CD4-positive, CD25-positive, alpha-beta regulatory T cell (primary cell): ENCODE results near the gene GPR45. TPM values are rescaled to one million over a fixed set of nuclear protein-coding genes. Genes with fewer than 3 reads are reported as not detected.

Experiments
- ATAC-seq, 2 donors: fragments of 150-1000 bp; cut with Tn5 transposase; one replicate each; pipeline ENCODE4 v1.10.0; 2021; ENCODE audit warnings: low read depth in 2 of 2, moderate number of reproducible peaks in 2 of 2, moderate library complexity in 1 of 2
- DNase-seq, 3 donors: peaks; one replicate each; pipeline versions ENCODE4 v3.0.0 to v3.0.0-alpha.2; 2012 to 2022; ENCODE audit warnings: mixed read lengths in 1 of 3
- H3K27ac ChIP-seq: one replicate; pipeline ENCODE4 v1.7.0; 2013; ENCODE audit warnings: mild to moderate bottlenecking, low read length; ENCODE audit not compliant: insufficient read depth, poor library complexity, severe bottlenecking
- H3K27me3 ChIP-seq: one replicate; pipeline ENCODE4 v1.7.0; 2013; ENCODE audit warnings: low read length; ENCODE audit not compliant: control insufficient read depth, insufficient read depth
- H3K36me3 ChIP-seq: one replicate; pipeline ENCODE4 v1.7.0; 2013; ENCODE audit warnings: mild to moderate bottlenecking, low read length, moderate library complexity; ENCODE audit not compliant: control insufficient read depth, insufficient read depth
- H3K4me1 ChIP-seq: 2 replicates; pipeline ENCODE4 v1.7.0; 2013; ENCODE audit warnings: mild to moderate bottlenecking, low read length; ENCODE audit not compliant: insufficient read depth, control insufficient read depth, poor library complexity, severe bottlenecking
- H3K4me3 ChIP-seq: one replicate; pipeline ENCODE4 v1.7.0; 2013; ENCODE audit warnings: low read depth, mild to moderate bottlenecking, low read length, moderate library complexity
- H3K9me3 ChIP-seq, 2 experiments: 1 replicate in 1 of 2; 2 replicates in 1 of 2; pipeline ENCODE4 v1.7.0; 2013; ENCODE audit warnings: low read length in 2 of 2, mild to moderate bottlenecking in 1 of 2, moderate library complexity in 1 of 2; ENCODE audit not compliant: control insufficient read depth in 2 of 2
- H3K27ac Mint-ChIP-seq, 3 donors: one replicate each; pipeline ENCODE4 v1.8.0; 2020 to 2022; ENCODE audit warnings: mild to moderate bottlenecking in 3 of 3, mixed read lengths in 3 of 3, moderate library complexity in 2 of 3
- H3K27me3 Mint-ChIP-seq: one replicate; pipeline ENCODE4 v1.8.0; 2022; ENCODE audit warnings: mild to moderate bottlenecking, mixed read lengths
- H3K36me3 Mint-ChIP-seq: one replicate; pipeline ENCODE4 v1.8.0; 2020; ENCODE audit warnings: mixed read lengths
- H3K4me1 Mint-ChIP-seq, 4 donors: one replicate each; pipeline ENCODE4 v1.8.0; 2020 to 2022; ENCODE audit warnings: mixed read lengths in 4 of 4, mild to moderate bottlenecking in 1 of 4
- H3K4me3 Mint-ChIP-seq, 4 donors: one replicate each; pipeline ENCODE4 v1.8.0; 2020 to 2022; ENCODE audit warnings: mild to moderate bottlenecking in 4 of 4, mixed read lengths in 4 of 4, moderate library complexity in 3 of 4
- H3K9me3 Mint-ChIP-seq, 7 donors: one replicate each; pipeline ENCODE4 v1.8.0; 2020 to 2022; ENCODE audit warnings: mixed read lengths in 7 of 7, mild to moderate bottlenecking in 3 of 7, moderate library complexity in 2 of 7
- polyA plus RNA-seq, 4 donors: library from polyadenylated mRNA; unstranded; fragments of 300-500 nt; fragmentation: Illumina TruSeq; gene quantifications; one replicate each; pipeline ENCODE4 v1.2.3, GENCODE V29; 2021
- total RNA-seq: library from RNA; stranded (reverse); gene quantifications from one replicate; pipeline ENCODE4 v1.2.3, GENCODE V29; 2022

The GPR45 gene
- not detected for total RNA-seq
- not detected for polyA plus RNA-seq

- Mint-ChIP-seq H3K9me3 (peaks cover 0 to 2% (median 0%) of the 10 kb centered on the region in 7 donors), H3K36me3 (no peaks in the 10 kb centered on the region), H3K27ac (no peak within 1 kb of the TSS), H3K27me3 (peaks cover 14% of the 10 kb centered on the region), H3K4me3 (no peak within 1 kb of the TSS), H3K4me1 (peaks cover 0 to 17% (median 3%) of the 10 kb centered on the region in 4 donors)
- DNase-seq (no peak), ATAC-seq (no peak)
- Histone ChIP-seq H3K4me3 (no peak within 1 kb of the TSS), H3K36me3 (no peaks in the 10 kb centered on the region), H3K27ac (no peak within 1 kb of the TSS), H3K27me3 (peaks cover 2% of the 10 kb centered on the region), H3K4me1 (no peaks in the 10 kb centered on the region), H3K9me3 (no peaks in the 10 kb centered on the region)
Measured at GRCh38 chr2:105241443-105241842, at the start of gene GPR45. GPR45 (plus strand) TSS chr2:105241743; CDS start chr2:105241859, 116 bp downstream.

GRCh38 chr2:105194022-105194675, 47.4 kb upstream of the GPR45 start:
- H3K9me3 ChIP-seq, result peaks cover 7 to 11% of the 10 kb centered on the region in 2 experiments
- no peak for DNase-seq
- Mint-ChIP-seq H3K36me3 (no peaks in the 10 kb centered on the region), H3K9me3 (peaks cover 0 to 9% (median 1%) of the 10 kb centered on the region in 7 donors), H3K27me3 (peaks cover 7% of the 10 kb centered on the region), H3K27ac (no peak overlapping the region), H3K4me1 (no peaks in the 10 kb centered on the region), H3K4me3 (no peak overlapping the region)
- H3K4me1 ChIP-seq, result no peaks in the 10 kb centered on the region
- no peak for ATAC-seq
- H3K27me3 ChIP-seq, result peaks cover 4% of the 10 kb centered on the region
- no peaks in the 10 kb centered on the region for H3K36me3 ChIP-seq
- no peak overlapping the region for H3K27ac ChIP-seq
- H3K4me3 ChIP-seq, result no peak overlapping the region

- Mint-ChIP-seq H3K27me3 (no peaks in the 10 kb centered on the region), H3K9me3 (peaks cover 0 to 7% (median 0%) of the 10 kb centered on the region in 7 donors), H3K4me3 (no peak overlapping the region), H3K36me3 (no peaks in the 10 kb centered on the region), H3K27ac (no peak overlapping the region), H3K4me1 (no peaks in the 10 kb centered on the region)
- Histone ChIP-seq H3K4me3 (no peak overlapping the region), H3K27me3 (no peaks in the 10 kb centered on the region), H3K4me1 (no peaks in the 10 kb centered on the region), H3K27ac (no peak overlapping the region), H3K36me3 (no peaks in the 10 kb centered on the region), H3K9me3 (no peaks in the 10 kb centered on the region)
- ATAC-seq (no peak), DNase-seq (no peak)
Measured at GRCh38 chr2:105196651-105197050, 44.9 kb upstream of the GPR45 start.

GRCh38 chr2:105215586-105216192, 25.9 kb upstream of the GPR45 start:
- H3K27me3 Mint-ChIP-seq, result peaks cover 7% of the 10 kb centered on the region
- Histone ChIP-seq H3K27me3 (no peaks in the 10 kb centered on the region), H3K27ac (no peak overlapping the region), H3K36me3 (no peaks in the 10 kb centered on the region), H3K9me3 (no peaks in the 10 kb centered on the region), H3K4me1 (no peaks in the 10 kb centered on the region), H3K4me3 (no peak overlapping the region)
- no peaks in the 10 kb centered on the region for H3K4me1 Mint-ChIP-seq
- no peak for ATAC-seq
- peaks cover 0 to 3% (median 0%) of the 10 kb centered on the region in 7 donors for H3K9me3 Mint-ChIP-seq
- no peak overlapping the region for H3K4me3 Mint-ChIP-seq
- no peaks in the 10 kb centered on the region for H3K36me3 Mint-ChIP-seq
- H3K27ac Mint-ChIP-seq, result no peak overlapping the region
- DNase-seq, result no peak

GRCh38 chr2:105220604-105221003, 20.9 kb upstream of the GPR45 start:
- Histone ChIP-seq H3K27ac (no peak overlapping the region), H3K27me3 (no peaks in the 10 kb centered on the region), H3K9me3 (no peaks in the 10 kb centered on the region), H3K4me1 (no peaks in the 10 kb centered on the region), H3K4me3 (no peak overlapping the region), H3K36me3 (no peaks in the 10 kb centered on the region)
- Mint-ChIP-seq H3K27me3 (peaks cover 22% of the 10 kb centered on the region), H3K9me3 (peaks cover 0 to 3% (median 0%) of the 10 kb centered on the region in 7 donors), H3K36me3 (no peaks in the 10 kb centered on the region), H3K27ac (no peak overlapping the region), H3K4me1 (no peaks in the 10 kb centered on the region), H3K4me3 (no peak overlapping the region)
- ATAC-seq, result no peak
- DNase-seq, result no peak

- DNase-seq (no peak), ATAC-seq (no peak)
- no peaks in the 10 kb centered on the region for H3K4me1 ChIP-seq
- H3K27me3 Mint-ChIP-seq, result peaks cover 22% of the 10 kb centered on the region
- no peaks in the 10 kb centered on the region for H3K27me3 ChIP-seq
- peaks cover 0 to 1% (median 0%) of the 10 kb centered on the region in 7 donors for H3K9me3 Mint-ChIP-seq
- no peak overlapping the region for H3K27ac ChIP-seq
- no peak overlapping the region for H3K27ac Mint-ChIP-seq
- no peaks in the 10 kb centered on the region for H3K4me1 Mint-ChIP-seq
- H3K9me3 ChIP-seq, result no peaks in the 10 kb centered on the region
- H3K4me3 ChIP-seq, result no peak overlapping the region
- no peaks in the 10 kb centered on the region for H3K36me3 ChIP-seq
- no peak overlapping the region for H3K4me3 Mint-ChIP-seq
- no peaks in the 10 kb centered on the region for H3K36me3 Mint-ChIP-seq
Measured at GRCh38 chr2:105224444-105224843, 17.1 kb upstream of the GPR45 start.

GRCh38 chr2:105231232-105231619, 10.3 kb upstream of the GPR45 start:
- Histone ChIP-seq H3K27ac (no peak overlapping the region), H3K9me3 (no peaks in the 10 kb centered on the region), H3K4me3 (no peak overlapping the region), H3K36me3 (no peaks in the 10 kb centered on the region), H3K27me3 (no peaks in the 10 kb centered on the region), H3K4me1 (no peaks in the 10 kb centered on the region)
- no peak overlapping the region for H3K27ac Mint-ChIP-seq
- ATAC-seq, result no peak
- H3K4me1 Mint-ChIP-seq, result peaks cover 0 to 8% (median 5%) of the 10 kb centered on the region in 4 donors
- no peaks in the 10 kb centered on the region for H3K9me3 Mint-ChIP-seq
- no peaks in the 10 kb centered on the region for H3K36me3 Mint-ChIP-seq
- H3K27me3 Mint-ChIP-seq, result peaks cover 17% of the 10 kb centered on the region
- DNase-seq, result no peak
- H3K4me3 Mint-ChIP-seq, result no peak overlapping the region
